Measurements from ENCODE around the gene WSCD2.

- no peak for TF ChIP-seq CTCF (conservative IDR thresholded peaks at IDR 0.05; ENCODE audit: low read length)
- TF ChIP-seq EZH2phosphoT487 (IDR thresholded peaks at IDR 0.05; ENCODE audit: borderline replicate concordance, low read depth, low read length) = no peak
Observed at GRCh38 chr12:108190529-108190928, 61.4 kb downstream of the WSCD2 start.
